ENCODE measurements around the gene B4GALT6.
"Not testable (repeated sequence)": the region's sequence is repeated elsewhere in the genome, so short reads cannot be mapped to it uniquely, and the experiment has no call there.

B4GALT6 gene, protein sequence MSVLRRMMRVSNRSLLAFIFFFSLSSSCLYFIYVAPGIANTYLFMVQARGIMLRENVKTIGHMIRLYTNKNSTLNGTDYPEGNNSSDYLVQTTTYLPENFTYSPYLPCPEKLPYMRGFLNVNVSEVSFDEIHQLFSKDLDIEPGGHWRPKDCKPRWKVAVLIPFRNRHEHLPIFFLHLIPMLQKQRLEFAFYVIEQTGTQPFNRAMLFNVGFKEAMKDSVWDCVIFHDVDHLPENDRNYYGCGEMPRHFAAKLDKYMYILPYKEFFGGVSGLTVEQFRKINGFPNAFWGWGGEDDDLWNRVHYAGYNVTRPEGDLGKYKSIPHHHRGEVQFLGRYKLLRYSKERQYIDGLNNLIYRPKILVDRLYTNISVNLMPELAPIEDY

DNA sequence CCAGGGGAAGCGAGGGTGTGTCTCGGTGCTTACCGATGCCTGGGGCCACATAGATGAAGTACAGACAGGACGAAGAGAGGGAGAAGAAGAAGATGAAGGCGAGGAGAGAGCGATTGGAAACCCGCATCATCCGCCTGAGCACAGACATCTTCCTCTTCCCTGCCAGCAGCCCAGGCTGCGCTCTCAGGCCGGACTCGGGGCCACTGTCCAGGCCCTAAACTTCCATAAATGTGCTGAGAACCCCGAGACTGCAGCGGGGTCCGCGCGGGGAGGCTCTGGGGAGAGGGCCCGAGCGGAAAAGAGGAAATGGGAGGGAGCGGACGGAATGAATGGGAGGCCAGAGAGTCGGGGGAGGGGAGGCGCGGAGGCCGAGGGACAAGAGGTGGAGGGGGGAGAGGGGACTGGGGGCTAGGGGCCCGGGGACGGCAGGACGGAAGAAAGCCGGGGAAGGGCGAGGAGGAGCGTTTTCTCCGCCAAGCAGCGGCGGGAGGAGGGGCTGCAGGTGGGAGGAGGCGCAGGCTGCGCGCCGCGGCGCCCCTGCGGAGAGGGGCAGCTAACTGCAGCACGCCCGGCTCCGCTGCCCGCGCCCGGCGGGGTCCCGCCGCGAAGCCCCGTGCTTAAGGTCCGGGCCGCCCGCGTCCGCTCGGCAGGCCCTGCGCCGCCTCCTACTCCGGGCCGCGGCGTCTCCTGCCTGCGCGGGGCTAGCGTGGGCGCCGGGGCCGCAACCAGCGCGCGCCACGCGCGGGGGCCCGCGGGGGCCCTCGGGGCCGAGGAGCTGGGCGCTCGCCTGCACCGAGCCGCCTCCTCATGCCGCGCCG, at the start of gene B4GALT6:
Gene B4GALT6, minus strand, starts transcription at position 303 of the 818 bp plus-strand sequence. Its CDS starts 155 bp downstream, at position 148.
- Mint-ChIP-seq H3K36me3 (no peaks in the 10 kb centered on the region), H3K9me3 (no peaks in the 10 kb centered on the region), H3K4me1 (peaks cover 17% of the 10 kb centered on the region), H3K27ac (no peak within 1 kb of the TSS), H3K27me3 (peaks cover 53% of the 10 kb centered on the region), H3K4me3 (peak within 1 kb of the TSS; percentile 83)
- DNase-seq = peak; percentile 44
- CTCF ChIA-PET = interaction anchor here (0.9 to 1.9 kb wide), 3 partner anchors 26 to 40 kb away, joined by 3 to 5 read pairs (median 3); no protein-coding TSS in a partner anchor

DNA sequence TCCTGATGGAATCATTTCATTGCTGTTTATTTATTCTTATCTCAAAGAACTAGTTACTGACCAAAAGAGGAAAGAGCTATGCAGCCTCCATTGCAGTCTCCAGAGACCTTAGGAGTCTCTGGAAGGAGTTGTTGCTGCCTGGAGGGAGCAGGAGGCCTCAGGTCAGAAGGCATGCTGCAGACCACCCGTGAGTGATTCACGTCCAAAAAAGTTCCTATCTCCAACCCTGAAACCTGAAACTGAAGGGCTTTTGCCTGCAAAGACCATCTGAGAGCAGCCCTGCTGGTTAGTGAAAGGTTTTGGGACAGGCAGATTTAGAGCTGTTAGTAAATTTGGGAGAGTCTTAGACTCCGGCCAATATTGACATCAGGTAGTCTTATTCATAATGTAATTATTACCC, 47.2 kb upstream of the B4GALT6 start:
- Mint-ChIP-seq H3K36me3 (no peaks in the 10 kb centered on the region), H3K4me1 (no peaks in the 10 kb centered on the region), H3K27ac (no peak overlapping the region), H3K4me3 (no peak overlapping the region), H3K9me3 (no peaks in the 10 kb centered on the region), H3K27me3 (peaks cover 27% of the 10 kb centered on the region)
- DNase-seq = no peak
- CTCF ChIA-PET = interaction anchor here (1.4 kb wide), 1 partner anchor 9 kb away, joined by 5 read pairs; no protein-coding TSS in a partner anchor

DNA sequence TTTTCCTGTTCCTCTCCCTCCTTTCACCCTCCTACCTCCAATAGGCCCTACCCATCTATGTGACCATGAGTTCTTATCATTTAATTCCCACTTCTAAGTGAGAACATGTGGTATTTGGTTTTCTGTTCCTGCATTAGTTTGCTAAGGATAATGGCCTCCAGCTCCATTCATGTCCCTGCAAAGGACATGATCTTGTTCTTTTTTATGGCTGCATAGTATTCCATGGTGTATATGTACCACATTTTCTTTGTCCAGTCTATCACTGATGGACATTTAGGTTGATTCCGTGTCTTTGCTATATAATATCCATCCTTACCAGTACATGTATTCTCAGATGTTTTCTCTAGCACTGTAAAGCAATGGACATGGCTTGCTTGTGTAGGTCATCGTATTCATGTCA, 44.8 kb upstream of the B4GALT6 start:
- H3K27ac Mint-ChIP-seq, H3K36me3 Mint-ChIP-seq, H3K4me3 Mint-ChIP-seq, CTCF ChIA-PET, H3K4me1 Mint-ChIP-seq, H3K9me3 Mint-ChIP-seq, DNase-seq: not testable (repeated sequence)
- peaks cover 47% of the 10 kb centered on the region for H3K27me3 Mint-ChIP-seq

DNA sequence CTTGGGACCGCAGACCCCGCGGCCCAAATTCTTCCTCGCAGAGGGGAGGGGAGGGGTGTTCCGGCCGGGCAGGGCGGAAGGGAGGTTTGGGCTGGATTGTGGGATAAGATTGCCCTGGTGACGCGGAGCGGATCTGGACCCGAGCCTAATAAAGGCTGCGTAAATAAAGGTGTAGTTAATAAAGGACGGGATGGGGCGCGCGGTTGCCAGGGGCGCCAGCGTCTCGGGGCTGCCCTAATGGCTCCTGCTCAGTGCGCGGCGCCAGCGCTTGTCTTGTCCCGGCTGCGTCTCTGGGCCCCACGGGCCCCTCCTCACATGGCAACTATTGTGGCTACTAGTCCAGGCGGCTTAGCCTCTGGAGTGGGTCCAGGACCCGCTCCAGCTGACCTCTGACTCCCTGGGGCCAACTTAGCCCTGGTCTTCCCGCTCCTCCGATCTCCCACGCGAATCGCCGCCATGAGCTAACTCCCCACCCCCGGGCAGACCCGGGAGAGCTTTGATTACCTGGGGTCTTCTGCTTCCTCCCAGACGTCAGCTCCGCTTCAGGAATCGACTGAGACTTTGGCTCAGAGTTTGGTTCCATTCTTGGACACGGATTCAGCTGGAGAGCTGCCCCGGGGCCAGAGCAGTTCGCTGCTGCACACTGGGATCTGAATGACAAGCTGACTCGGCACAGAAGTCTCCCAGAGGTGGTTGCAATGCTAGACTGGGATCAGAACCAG, 39.8 kb upstream of the B4GALT6 start:
- peaks cover 10% of the 10 kb centered on the region for H3K4me1 Mint-ChIP-seq
- peaks cover 43% of the 10 kb centered on the region for H3K27me3 Mint-ChIP-seq
- DNase-seq = peak; percentile 21
- H3K36me3 Mint-ChIP-seq = no peaks in the 10 kb centered on the region
- H3K27ac Mint-ChIP-seq = no peak overlapping the region
- H3K9me3 Mint-ChIP-seq = peaks cover 6% of the 10 kb centered on the region
- peak overlapping the region; percentile 73 for H3K4me3 Mint-ChIP-seq
- CTCF ChIA-PET = interaction anchor here (0.5 to 5.3 kb wide), 10 partner anchors 11 to 434 kb away, joined by 3 to 57 read pairs (median 6); partner anchors contain the start of gene B4GALT6

DNA sequence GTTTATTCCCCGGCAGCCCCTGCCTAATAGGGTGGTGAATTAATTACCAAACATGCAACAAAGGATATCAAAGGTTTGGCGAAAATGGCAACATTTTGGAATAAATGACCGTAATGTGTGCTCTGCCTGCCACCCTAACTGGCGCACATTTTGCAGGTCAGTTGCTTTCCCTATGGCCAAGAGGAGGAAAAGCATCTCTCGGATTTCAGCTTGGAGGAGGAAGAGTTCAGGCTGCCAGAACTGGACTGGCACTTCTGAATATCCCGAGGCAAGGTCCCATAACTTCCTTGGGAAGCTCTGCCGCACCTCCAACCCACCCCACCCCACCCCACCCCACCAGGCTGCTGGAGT, 39.2 kb upstream of the B4GALT6 start:
- peaks cover 10% of the 10 kb centered on the region for H3K4me1 Mint-ChIP-seq
- H3K9me3 Mint-ChIP-seq = peaks cover 8% of the 10 kb centered on the region
- CTCF ChIA-PET = interaction anchor here (0.8 to 5.3 kb wide), 12 partner anchors 17 to 435 kb away, joined by 3 to 57 read pairs (median 6); no protein-coding TSS in a partner anchor
- no peak for DNase-seq
- no peaks in the 10 kb centered on the region for H3K36me3 Mint-ChIP-seq
- no peak overlapping the region for H3K27ac Mint-ChIP-seq
- H3K4me3 Mint-ChIP-seq = no peak overlapping the region
- H3K27me3 Mint-ChIP-seq = peaks cover 43% of the 10 kb centered on the region

DNA sequence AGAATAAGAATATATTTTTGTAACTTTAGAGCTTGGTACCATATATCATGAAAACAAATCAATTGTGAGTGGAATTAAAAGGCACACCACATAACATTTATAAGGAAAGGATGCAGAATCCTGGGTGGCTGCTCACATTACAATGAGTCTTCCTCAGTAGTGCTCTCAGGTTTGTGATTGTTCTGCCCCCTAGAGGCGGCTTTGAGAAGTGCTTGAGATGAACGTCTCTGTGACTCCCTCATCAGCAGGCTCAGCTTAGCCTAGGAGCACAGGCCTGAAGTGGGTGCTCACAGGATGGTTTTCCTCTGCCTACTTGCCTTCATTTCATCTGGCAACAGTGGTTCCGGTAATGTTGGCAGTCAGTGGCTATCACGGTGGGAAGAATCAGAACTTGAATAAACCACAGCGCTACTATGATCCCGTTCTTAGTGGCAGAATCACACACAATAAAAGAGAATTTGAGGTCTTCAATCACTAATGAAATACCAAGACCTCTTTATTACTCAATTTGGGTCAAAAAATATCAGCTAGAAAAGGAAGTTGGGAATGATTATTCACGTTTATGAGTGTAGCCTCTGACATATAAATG, 38.1 kb upstream of the B4GALT6 start:
- DNase-seq = peak; percentile 85
- Mint-ChIP-seq H3K4me3 (no peak overlapping the region), H3K4me1 (peaks cover 10% of the 10 kb centered on the region), H3K36me3 (no peaks in the 10 kb centered on the region), H3K27me3 (peaks cover 40% of the 10 kb centered on the region), H3K9me3 (peaks cover 8% of the 10 kb centered on the region), H3K27ac (no peak overlapping the region)
- CTCF ChIA-PET = interaction anchor here (0.6 to 5.3 kb wide), 23 partner anchors 9 to 298 kb away, joined by 3 to 57 read pairs (median 4); no protein-coding TSS in a partner anchor

DNA sequence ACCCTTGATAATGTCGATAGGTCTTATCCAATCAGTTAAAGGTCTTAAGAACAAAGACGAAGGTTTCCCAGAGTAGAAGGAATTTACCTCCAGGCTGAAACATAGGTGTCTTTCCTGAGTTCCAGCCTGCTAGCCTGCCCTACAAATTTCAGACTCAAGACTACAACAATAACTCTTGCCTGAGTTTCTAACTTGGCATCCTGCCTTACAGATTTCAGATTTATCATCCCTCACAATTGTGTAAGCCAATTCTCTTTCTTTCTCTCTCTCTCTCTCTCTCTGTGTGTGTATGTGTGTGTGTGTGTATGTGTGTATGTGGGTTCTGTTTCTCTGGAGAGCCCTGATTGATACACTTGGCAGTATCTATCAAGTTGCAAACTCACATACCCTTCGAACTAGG, 37.2 kb upstream of the B4GALT6 start:
- Mint-ChIP-seq H3K36me3 (no peaks in the 10 kb centered on the region), H3K9me3 (peaks cover 8% of the 10 kb centered on the region), H3K27ac (no peak overlapping the region), H3K4me1 (peaks cover 10% of the 10 kb centered on the region), H3K27me3 (peaks cover 35% of the 10 kb centered on the region), H3K4me3 (no peak overlapping the region)
- no peak for DNase-seq
- CTCF ChIA-PET = interaction anchor here (0.7 to 5.3 kb wide), 10 partner anchors 8 to 182 kb away, joined by 3 to 57 read pairs (median 5); no protein-coding TSS in a partner anchor

DNA sequence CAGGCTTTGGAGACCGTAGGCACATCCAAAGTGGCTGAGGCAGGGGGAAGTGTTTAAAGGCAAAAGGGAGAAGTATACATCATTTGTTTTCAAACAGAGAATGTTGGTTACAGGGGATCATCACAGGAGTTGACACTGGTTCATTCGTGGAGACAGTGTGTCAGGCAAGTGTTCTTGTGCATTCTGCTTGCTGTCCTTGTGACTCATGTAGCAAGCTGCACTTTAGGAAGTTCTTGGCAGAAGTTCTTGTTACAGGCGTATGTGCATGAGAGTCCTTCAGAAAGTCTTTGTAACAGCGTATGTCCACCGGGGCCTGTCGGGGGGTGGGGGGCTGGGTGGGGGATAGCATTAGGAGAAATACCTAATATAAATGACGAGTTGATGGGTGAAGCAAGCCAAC, 36.5 kb upstream of the B4GALT6 start:
- H3K36me3 Mint-ChIP-seq = no peaks in the 10 kb centered on the region
- H3K4me1 Mint-ChIP-seq = peaks cover 10% of the 10 kb centered on the region
- no peak overlapping the region for H3K4me3 Mint-ChIP-seq
- H3K9me3 Mint-ChIP-seq = peaks cover 8% of the 10 kb centered on the region
- CTCF ChIA-PET = interaction anchor here (1.0 kb wide), 1 partner anchor 111 kb away, joined by 3 read pairs; no protein-coding TSS in a partner anchor
- no peak overlapping the region for H3K27ac Mint-ChIP-seq
- no peak for DNase-seq
- H3K27me3 Mint-ChIP-seq = peaks cover 31% of the 10 kb centered on the region

DNA sequence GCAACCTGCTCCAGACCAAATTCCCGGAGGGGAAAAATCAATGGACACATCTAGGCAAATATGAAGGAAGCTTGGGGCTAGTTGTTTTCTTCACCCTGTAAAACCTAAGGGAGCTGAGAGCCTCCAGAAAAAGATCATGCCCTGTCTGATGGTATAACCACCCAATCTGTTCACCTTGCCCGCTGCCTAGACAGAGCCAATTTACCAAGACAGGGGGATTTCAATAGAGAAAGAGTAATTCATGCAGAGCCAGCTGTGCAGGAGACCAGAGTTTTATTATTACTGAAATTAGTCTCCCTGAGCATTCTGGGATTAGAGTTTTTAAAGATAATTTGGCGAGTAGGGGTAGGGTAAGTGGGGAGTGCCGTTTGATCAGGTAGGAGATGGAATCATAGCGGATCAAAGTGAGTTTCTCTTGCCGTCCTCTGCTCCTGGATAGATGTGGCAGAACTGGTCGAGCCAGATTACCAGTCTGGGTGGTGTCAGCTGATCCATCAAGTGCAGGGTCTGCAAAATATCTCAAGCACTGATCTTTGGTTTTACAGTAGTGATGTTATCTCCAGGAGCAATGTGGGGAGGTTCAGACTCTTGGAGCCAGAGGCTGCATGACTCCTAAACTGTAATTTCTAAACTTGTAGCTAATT, 35.1 kb upstream of the B4GALT6 start:
- Mint-ChIP-seq H3K4me3 (no peak overlapping the region), H3K36me3 (no peaks in the 10 kb centered on the region), H3K27me3 (peaks cover 18% of the 10 kb centered on the region), H3K4me1 (peaks cover 8% of the 10 kb centered on the region), H3K27ac (no peak overlapping the region), H3K9me3 (peaks cover 8% of the 10 kb centered on the region)
- CTCF ChIA-PET = interaction anchor here (2.0 kb wide), 1 partner anchor 163 kb away, joined by 11 read pairs; no protein-coding TSS in a partner anchor
- DNase-seq = no peak

DNA sequence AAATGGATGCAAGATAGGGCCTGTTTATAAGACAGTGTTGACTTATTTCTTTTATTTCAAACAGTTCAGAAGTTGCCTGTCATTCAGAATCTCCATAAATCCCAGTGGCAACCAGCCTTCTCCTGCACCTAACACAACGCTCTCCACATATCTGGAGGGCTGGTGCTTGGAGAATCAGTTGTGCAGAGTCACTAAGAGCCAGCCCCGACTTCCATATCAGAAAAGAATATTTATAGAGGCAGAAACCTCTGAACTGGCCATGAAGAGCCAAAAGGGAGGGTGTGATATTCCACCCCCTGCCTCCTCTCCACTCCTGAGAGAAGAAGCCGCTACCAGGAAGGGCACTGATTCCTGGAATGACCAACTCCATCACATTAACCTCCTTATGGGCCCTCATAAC, 34.0 kb upstream of the B4GALT6 start:
- DNase-seq = no peak
- no peak overlapping the region for H3K27ac Mint-ChIP-seq
- CTCF ChIA-PET = interaction anchor here (2.0 kb wide), 1 partner anchor 161 kb away, joined by 11 read pairs; no protein-coding TSS in a partner anchor
- H3K4me1 Mint-ChIP-seq = peaks cover 2% of the 10 kb centered on the region
- H3K36me3 Mint-ChIP-seq = no peaks in the 10 kb centered on the region
- H3K9me3 Mint-ChIP-seq = peaks cover 8% of the 10 kb centered on the region
- H3K27me3 Mint-ChIP-seq = peaks cover 7% of the 10 kb centered on the region
- H3K4me3 Mint-ChIP-seq = no peak overlapping the region

DNA sequence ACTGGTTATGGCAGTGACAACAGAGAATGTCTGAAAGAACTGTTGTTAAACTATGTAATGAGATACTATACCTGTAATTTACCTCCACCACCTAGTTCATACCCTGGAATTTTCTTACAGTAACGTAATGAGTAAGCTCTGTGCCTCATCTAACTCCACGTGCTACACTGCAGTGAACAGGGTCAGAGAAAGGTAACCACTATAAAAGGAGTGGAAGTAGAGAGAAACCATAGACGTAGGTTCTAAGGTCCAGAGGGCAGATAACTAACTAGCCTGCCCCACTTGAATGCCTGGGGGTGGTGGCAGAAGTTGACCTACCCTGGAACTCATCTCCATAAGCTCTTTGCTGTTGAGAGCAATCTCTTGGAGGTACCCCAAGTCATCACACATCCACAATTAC, 32.0 kb upstream of the B4GALT6 start:
- Mint-ChIP-seq H3K27ac (no peak overlapping the region), H3K4me3 (no peak overlapping the region), H3K27me3 (no peaks in the 10 kb centered on the region), H3K4me1 (no peaks in the 10 kb centered on the region), H3K9me3 (peaks cover 8% of the 10 kb centered on the region), H3K36me3 (no peaks in the 10 kb centered on the region)
- CTCF ChIA-PET = no interaction called here
- no peak for DNase-seq

DNA sequence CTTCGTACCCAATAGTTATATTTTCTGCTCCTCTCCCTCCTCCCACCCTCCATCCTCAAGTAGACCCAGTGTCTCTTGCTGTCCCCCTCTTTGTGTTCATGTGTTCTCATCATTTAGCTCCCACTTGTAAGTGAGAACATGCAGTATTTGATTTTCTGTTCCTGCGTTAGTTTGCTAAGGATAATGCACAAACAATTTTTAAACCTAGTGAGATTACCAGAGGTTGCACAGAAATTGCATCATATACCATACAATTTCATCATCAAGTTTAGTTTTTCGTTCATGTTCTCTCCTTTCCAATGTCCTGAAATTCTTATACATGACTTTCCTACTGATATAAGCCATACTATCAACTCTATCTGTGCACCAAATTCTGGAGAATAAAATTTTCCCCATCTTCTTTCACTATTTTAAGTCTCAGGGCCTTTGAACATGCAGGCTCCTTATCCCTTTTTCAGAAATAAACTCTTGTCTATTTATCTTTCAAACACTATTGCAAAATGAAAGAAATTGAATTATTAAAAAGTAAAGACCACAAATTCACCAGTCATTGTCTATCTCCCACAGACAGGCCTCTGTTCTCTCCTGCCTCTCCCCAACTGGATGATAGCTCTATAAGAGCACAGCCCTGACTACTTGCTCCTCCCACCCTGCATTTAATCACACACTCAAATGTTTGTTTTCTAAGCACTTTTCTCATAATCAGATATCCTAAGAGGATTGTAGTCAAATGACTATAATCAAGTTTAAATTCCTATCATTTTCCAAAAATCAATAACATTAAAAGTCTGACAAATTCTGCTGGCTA, 27.2 kb upstream of the B4GALT6 start:
- no peaks in the 10 kb centered on the region for H3K9me3 Mint-ChIP-seq
- H3K4me3 Mint-ChIP-seq = no peak overlapping the region
- H3K27me3 Mint-ChIP-seq = no peaks in the 10 kb centered on the region
- H3K27ac Mint-ChIP-seq = no peak overlapping the region
- DNase-seq = no peak
- H3K36me3 Mint-ChIP-seq = no peaks in the 10 kb centered on the region
- H3K4me1 Mint-ChIP-seq = no peaks in the 10 kb centered on the region
- CTCF ChIA-PET = interaction anchor here (0.9 to 1.0 kb wide), 2 partner anchors 8 to 11 kb away, joined by 3 to 4 read pairs; no protein-coding TSS in a partner anchor
